Astrocyte (in vitro differentiated cells and primary cell): Measurements from ENCODE around the gene IRF4. TPM values are rescaled to one million over a fixed set of nuclear protein-coding genes. Genes with fewer than 3 reads are reported as not detected.

Experiments used
- DNase-seq: peaks from one replicate; pipeline ENCODE4 v3.0.0-alpha.2; 2010; ENCODE audit warnings: low read depth
- FAIRE-seq: peaks from 2 replicates; lab custom pipeline; 2011; peaks lifted over from hg19 to GRCh38; lab: Jason Lieb, UNC
- H2AFZ ChIP-seq: 2 replicates; pipeline ENCODE4 v1.6.0; 2012; ENCODE audit warnings: low read depth, low read length, inconsistent platforms
- H3K27ac ChIP-seq: 2 replicates; pipeline ENCODE4 v1.5.1; 2011; ENCODE audit warnings: low read depth, low read length, inconsistent platforms
- H3K27me3 ChIP-seq: 2 replicates; pipeline ENCODE4 v1.6.0; 2011; ENCODE audit warnings: low read length, inconsistent platforms; ENCODE audit not compliant: insufficient read depth
- H3K36me3 ChIP-seq: 2 replicates; pipeline ENCODE4 v1.5.1; 2011; ENCODE audit warnings: low read length, inconsistent platforms; ENCODE audit not compliant: insufficient read depth
- H3K4me1 ChIP-seq: 2 replicates; pipeline ENCODE4 v1.5.1; 2011; ENCODE audit warnings: low read length, inconsistent platforms; ENCODE audit not compliant: insufficient read depth
- H3K4me2 ChIP-seq: 2 replicates; pipeline ENCODE4 v1.6.0; 2012; ENCODE audit warnings: low read length, inconsistent platforms
- H3K4me3 ChIP-seq: 2 replicates; pipeline ENCODE4 v1.5.1; 2011; ENCODE audit warnings: low read depth, mild to moderate bottlenecking, low read length, inconsistent platforms; ENCODE audit not compliant: insufficient read depth
- H3K79me2 ChIP-seq: 2 replicates; pipeline ENCODE4 v1.6.0; 2012; ENCODE audit warnings: mild to moderate bottlenecking, low read length, inconsistent platforms; ENCODE audit not compliant: insufficient read depth
- H3K9ac ChIP-seq: 2 replicates; pipeline ENCODE4 v1.6.0; 2012; ENCODE audit warnings: mild to moderate bottlenecking, low read length, inconsistent platforms
- H3K9me3 ChIP-seq: 2 replicates; pipeline ENCODE4 v1.5.1; 2012; ENCODE audit warnings: low read depth, mild to moderate bottlenecking, low read length, inconsistent platforms; ENCODE audit not compliant: insufficient read depth
- H4K20me1 ChIP-seq: 2 replicates; pipeline ENCODE4 v1.6.0; 2012; ENCODE audit warnings: low read length, inconsistent platforms; ENCODE audit not compliant: insufficient read depth
- H3K27ac Mint-ChIP-seq: one replicate; pipeline ENCODE4 v1.8.0; 2021; ENCODE audit warnings: mild to moderate bottlenecking, mixed read lengths; ENCODE audit not compliant: unreplicated experiment
- H3K27me3 Mint-ChIP-seq: one replicate; pipeline ENCODE4 v1.8.0; 2021; ENCODE audit warnings: low read depth, mixed read lengths; ENCODE audit not compliant: unreplicated experiment
- H3K36me3 Mint-ChIP-seq: one replicate; pipeline ENCODE4 v1.8.0; 2021; ENCODE audit warnings: low read depth, mixed read lengths; ENCODE audit not compliant: unreplicated experiment
- H3K4me1 Mint-ChIP-seq: one replicate; pipeline ENCODE4 v1.8.0; 2021; ENCODE audit warnings: low read depth, mixed read lengths; ENCODE audit not compliant: unreplicated experiment
- H3K4me3 Mint-ChIP-seq: one replicate; pipeline ENCODE4 v1.8.0; 2021; ENCODE audit warnings: mild to moderate bottlenecking, moderate library complexity, mixed read lengths; ENCODE audit not compliant: unreplicated experiment
- H3K9me3 Mint-ChIP-seq: one replicate; pipeline ENCODE4 v1.8.0; 2021; ENCODE audit warnings: mild to moderate bottlenecking, mixed read lengths; ENCODE audit not compliant: unreplicated experiment
- EZH2 ChIP-seq: IDR thresholded peaks from 2 replicates; pipeline ENCODE4 v1.6.1; 2012; ENCODE audit warnings: mild to moderate bottlenecking, low read length, inconsistent platforms; ENCODE audit not compliant: insufficient read depth
- total RNA-seq: library from RNA; stranded (reverse); gene quantifications from 2 replicates; pipeline ENCODE4 v1.2.1, GENCODE V29; 2021
- TF ChIP-seq, protein P1 (sequence below): IDR thresholded peaks from 2 replicates; pipeline ENCODE4 v1.5.1; 2011; ENCODE audit warnings: low read depth, mild to moderate bottlenecking, inconsistent platforms, low read length, moderate library complexity; ENCODE audit not compliant: insufficient read depth

Gene IRF4
- total RNA-seq, 1 donor from 2014 or later, result 0.30 TPM

DNA sequence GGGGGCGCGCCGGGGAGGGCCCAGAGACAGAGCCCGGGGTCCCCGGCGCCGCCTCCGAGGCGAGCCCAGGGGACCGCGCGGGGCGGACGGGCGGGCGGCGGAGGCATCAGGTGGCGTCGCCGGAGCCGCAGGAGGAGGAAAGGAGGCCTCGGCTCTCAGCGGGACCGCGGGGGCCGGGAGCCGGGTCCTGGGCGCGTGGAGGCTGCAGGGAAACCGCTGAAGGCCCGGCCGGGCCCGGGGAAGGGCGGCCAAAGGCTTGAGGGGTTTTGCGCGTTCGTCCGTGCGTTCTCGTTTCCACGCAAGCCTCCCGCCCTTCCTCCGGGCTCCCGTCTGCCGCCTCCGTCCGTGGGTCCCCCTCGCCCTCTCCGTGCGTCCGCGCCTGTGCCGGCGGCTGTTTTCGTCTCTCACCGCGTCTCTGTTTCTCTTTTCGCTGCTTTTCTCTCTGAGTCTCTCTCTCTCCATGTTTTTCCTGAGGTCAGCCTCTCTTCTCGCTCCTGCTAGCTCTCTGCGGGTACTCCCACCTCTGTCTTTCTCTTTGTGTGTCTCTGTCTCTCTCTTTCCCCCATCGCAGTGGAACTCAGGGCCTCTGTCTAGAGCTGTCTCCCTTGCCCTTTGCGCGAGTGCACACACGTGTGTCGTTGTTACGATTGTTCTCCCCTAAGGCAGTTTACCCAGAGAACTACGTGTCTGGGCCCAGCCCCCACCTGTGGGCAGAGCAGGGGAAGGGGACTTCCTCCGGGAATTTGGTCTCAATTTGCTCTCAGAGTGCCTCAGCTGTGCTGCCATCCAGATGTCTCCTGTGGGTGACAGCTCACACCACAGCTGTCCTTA is 2.1 kb downstream of the IRF4 start:
- H2AFZ ChIP-seq, result no peak overlapping the region
- H3K27ac ChIP-seq, result no peak overlapping the region
- peaks cover 2% of the 10 kb centered on the region for H3K4me1 Mint-ChIP-seq
- peak overlapping the region; percentile 41 for H3K27ac Mint-ChIP-seq
- no peaks in the 10 kb centered on the region for H3K4me1 ChIP-seq
- no peaks in the 10 kb centered on the region for H4K20me1 ChIP-seq
- FAIRE-seq (no peak), DNase-seq (no peak)
- H3K9me3 Mint-ChIP-seq, result no peaks in the 10 kb centered on the region
- H3K9me3 ChIP-seq, result no peaks in the 10 kb centered on the region
- H3K79me2 ChIP-seq, result no peaks in the 10 kb centered on the region
- H3K4me3 Mint-ChIP-seq, result peak overlapping the region; percentile 81
- H3K4me2 ChIP-seq, result peak overlapping the region; percentile 50
- H3K27me3 ChIP-seq, result peaks cover 64% of the 10 kb centered on the region
- no peak overlapping the region for H3K9ac ChIP-seq
- no peaks in the 10 kb centered on the region for H3K36me3 Mint-ChIP-seq
- no peaks in the 10 kb centered on the region for H3K36me3 ChIP-seq
- TF ChIP-seq, protein P1, sequence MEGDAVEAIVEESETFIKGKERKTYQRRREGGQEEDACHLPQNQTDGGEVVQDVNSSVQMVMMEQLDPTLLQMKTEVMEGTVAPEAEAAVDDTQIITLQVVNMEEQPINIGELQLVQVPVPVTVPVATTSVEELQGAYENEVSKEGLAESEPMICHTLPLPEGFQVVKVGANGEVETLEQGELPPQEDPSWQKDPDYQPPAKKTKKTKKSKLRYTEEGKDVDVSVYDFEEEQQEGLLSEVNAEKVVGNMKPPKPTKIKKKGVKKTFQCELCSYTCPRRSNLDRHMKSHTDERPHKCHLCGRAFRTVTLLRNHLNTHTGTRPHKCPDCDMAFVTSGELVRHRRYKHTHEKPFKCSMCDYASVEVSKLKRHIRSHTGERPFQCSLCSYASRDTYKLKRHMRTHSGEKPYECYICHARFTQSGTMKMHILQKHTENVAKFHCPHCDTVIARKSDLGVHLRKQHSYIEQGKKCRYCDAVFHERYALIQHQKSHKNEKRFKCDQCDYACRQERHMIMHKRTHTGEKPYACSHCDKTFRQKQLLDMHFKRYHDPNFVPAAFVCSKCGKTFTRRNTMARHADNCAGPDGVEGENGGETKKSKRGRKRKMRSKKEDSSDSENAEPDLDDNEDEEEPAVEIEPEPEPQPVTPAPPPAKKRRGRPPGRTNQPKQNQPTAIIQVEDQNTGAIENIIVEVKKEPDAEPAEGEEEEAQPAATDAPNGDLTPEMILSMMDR, result no peak
- TF ChIP-seq EZH2, result peak; percentile 65
- H3K4me3 ChIP-seq, result no peak overlapping the region
- H3K27me3 Mint-ChIP-seq, result peaks cover 79% of the 10 kb centered on the region

DNA sequence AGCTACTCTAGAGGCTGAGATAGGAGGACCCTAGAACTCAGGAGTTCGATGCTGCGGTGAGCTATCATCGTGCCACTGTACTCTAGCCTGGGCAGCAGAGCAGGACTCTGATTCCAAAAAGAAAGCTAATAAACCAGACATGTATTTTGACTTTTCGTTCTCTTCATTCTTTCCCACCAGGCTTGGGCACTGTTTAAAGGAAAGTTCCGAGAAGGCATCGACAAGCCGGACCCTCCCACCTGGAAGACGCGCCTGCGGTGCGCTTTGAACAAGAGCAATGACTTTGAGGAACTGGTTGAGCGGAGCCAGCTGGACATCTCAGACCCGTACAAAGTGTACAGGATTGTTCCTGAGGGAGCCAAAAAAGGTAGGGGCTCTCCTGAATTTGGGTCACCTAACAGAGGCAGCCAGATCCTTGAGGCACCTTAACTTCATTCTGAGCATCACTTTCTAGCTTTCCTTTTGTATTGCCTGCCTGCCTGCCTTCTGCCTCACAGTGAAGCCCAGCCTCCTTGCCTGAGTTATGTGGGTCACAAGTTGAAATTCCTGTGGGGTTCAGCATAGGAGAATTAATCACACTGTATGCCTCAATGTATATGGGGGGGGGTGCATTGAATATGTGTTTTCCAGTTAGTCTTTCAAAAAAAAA is 3.2 kb downstream of the IRF4 start:
- no peaks in the 10 kb centered on the region for H3K79me2 ChIP-seq
- peaks cover 74% of the 10 kb centered on the region for H3K27me3 Mint-ChIP-seq
- no peaks in the 10 kb centered on the region for H4K20me1 ChIP-seq
- H2AFZ ChIP-seq, result no peak overlapping the region
- no peaks in the 10 kb centered on the region for H3K4me1 ChIP-seq
- H3K9ac ChIP-seq, result no peak overlapping the region
- H3K27ac ChIP-seq, result no peak overlapping the region
- DNase-seq (no peak), FAIRE-seq (no peak)
- no peak overlapping the region for H3K4me2 ChIP-seq
- no peak overlapping the region for H3K27ac Mint-ChIP-seq
- no peaks in the 10 kb centered on the region for H3K9me3 Mint-ChIP-seq
- H3K4me1 Mint-ChIP-seq, result peaks cover 2% of the 10 kb centered on the region
- no peaks in the 10 kb centered on the region for H3K36me3 ChIP-seq
- H3K36me3 Mint-ChIP-seq, result no peaks in the 10 kb centered on the region
- no peak overlapping the region for H3K4me3 Mint-ChIP-seq
- no peak for TF ChIP-seq EZH2
- TF ChIP-seq, protein P1, result no peak
- H3K9me3 ChIP-seq, result no peaks in the 10 kb centered on the region
- H3K27me3 ChIP-seq, result peaks cover 58% of the 10 kb centered on the region
- H3K4me3 ChIP-seq, result no peak overlapping the region
